Neuronal stem cell (in vitro differentiated cells): ENCODE measurements around the gene TJAP1.
"Not testable (repeated sequence)": the region's sequence is repeated elsewhere in the genome, so short reads cannot be mapped to it uniquely, and the experiment has no call there.

Source experiments
- DNase-seq: peaks from one replicate; pipeline ENCODE4 v3.0.0-alpha.2; 2013; ENCODE audit warnings: low spot score
- H2AFZ ChIP-seq: one replicate; pipeline ENCODE4 v1.6.1; 2013; ENCODE audit warnings: mild to moderate bottlenecking, low read length, inconsistent platforms
- H2AK5ac ChIP-seq: 2 replicates; pipeline ENCODE4 v1.6.1; 2013; ENCODE audit warnings: low read depth, mild to moderate bottlenecking, inconsistent platforms, low read length, moderate library complexity, mixed read lengths
- H2BK120ac ChIP-seq: 2 replicates; pipeline ENCODE4 v1.6.1; 2013; ENCODE audit warnings: low read depth, mild to moderate bottlenecking, inconsistent platforms, low read length, moderate library complexity, mixed read lengths
- H2BK12ac ChIP-seq: one replicate; pipeline ENCODE4 v1.6.1; 2013; ENCODE audit warnings: low read length, inconsistent platforms
- H2BK15ac ChIP-seq: 2 replicates; pipeline ENCODE4 v1.6.1; 2013; ENCODE audit warnings: mild to moderate bottlenecking, low read length, inconsistent platforms, mixed read lengths
- H2BK5ac ChIP-seq: one replicate; pipeline ENCODE4 v1.6.1; 2013; ENCODE audit warnings: inconsistent platforms, mild to moderate bottlenecking, low read length, moderate library complexity
- H3K14ac ChIP-seq: one replicate; pipeline ENCODE4 v1.6.1; 2013; ENCODE audit warnings: low read length, inconsistent platforms
- H3K18ac ChIP-seq: 2 replicates; pipeline ENCODE4 v1.6.1; 2013; ENCODE audit warnings: low read length, inconsistent platforms
- H3K23ac ChIP-seq: 2 replicates; pipeline ENCODE4 v1.6.1; 2013; ENCODE audit warnings: low read depth, mild to moderate bottlenecking, mixed read lengths, low read length, inconsistent platforms; ENCODE audit not compliant: poor library complexity
- H3K27ac ChIP-seq: replicated peaks from 3 replicates; pipeline ENCODE4 v1.5.1; 2013; ENCODE audit warnings: low read length, inconsistent platforms
- H3K27me3 ChIP-seq, 3 experiments: 2 replicates each; pipeline ENCODE4 v1.6.1; 2013; ENCODE audit warnings: low read length in 3 of 3, mild to moderate bottlenecking in 2 of 3, inconsistent platforms in 1 of 3, low read depth in 1 of 3, mixed read lengths in 1 of 3, moderate library complexity in 1 of 3; ENCODE audit not compliant: control insufficient read depth in 3 of 3, insufficient read depth in 3 of 3
- H3K36me3 ChIP-seq, 2 donors: replicated peaks in 1 of 2; 2 replicates each; pipeline ENCODE4 v1.6.1; 2013; ENCODE audit warnings: low read length in 2 of 2; ENCODE audit not compliant: control insufficient read depth in 2 of 2, insufficient read depth in 2 of 2
- H3K4ac ChIP-seq: 2 replicates; pipeline ENCODE4 v1.6.1; 2013; ENCODE audit warnings: inconsistent platforms, mild to moderate bottlenecking, low read length, moderate library complexity
- H3K4me1 ChIP-seq, 2 donors: 1 replicate in 1 of 2; 2 replicates in 1 of 2; pipeline ENCODE4 v1.6.1; 2013; ENCODE audit warnings: low read length in 2 of 2, low read depth in 1 of 2; ENCODE audit not compliant: control insufficient read depth in 2 of 2, insufficient read depth in 1 of 2
- H3K4me2 ChIP-seq: one replicate; pipeline ENCODE4 v1.6.1; 2013; ENCODE audit warnings: mild to moderate bottlenecking, low read length, inconsistent platforms; ENCODE audit not compliant: insufficient read depth, poor library complexity, severe bottlenecking
- H3K4me3 ChIP-seq, 2 donors: 2 replicates each; pipeline ENCODE4 v1.5.1; 2013; ENCODE audit warnings: low read length in 2 of 2, mild to moderate bottlenecking in 2 of 2, inconsistent platforms in 1 of 2, moderate library complexity in 1 of 2
- H3K79me1 ChIP-seq: one replicate; pipeline ENCODE4 v1.6.1; 2013; ENCODE audit warnings: low read depth, mild to moderate bottlenecking, inconsistent platforms, low read length, moderate library complexity
- H3K9ac ChIP-seq: one replicate; pipeline ENCODE4 v1.6.1; 2013; ENCODE audit warnings: mild to moderate bottlenecking, low read depth, low read length, inconsistent platforms; ENCODE audit not compliant: poor library complexity
- H3K9me3 ChIP-seq, 2 donors: replicated peaks in 1 of 2; 2 replicates each; pipeline versions ENCODE3 to v1.6.1; 2013; ENCODE audit warnings: low read length in 2 of 2, mild to moderate bottlenecking in 2 of 2, inconsistent platforms in 1 of 2, low read depth in 1 of 2, mixed read lengths in 1 of 2, moderate library complexity in 1 of 2; ENCODE audit not compliant: control insufficient read depth in 2 of 2, insufficient read depth in 1 of 2
- H4K8ac ChIP-seq: one replicate; pipeline ENCODE4 v1.6.1; 2013; ENCODE audit warnings: low read depth, mild to moderate bottlenecking, inconsistent platforms, low read length, moderate library complexity
- H4K91ac ChIP-seq: one replicate; pipeline ENCODE4 v1.6.1; 2013; ENCODE audit warnings: low read length, low read depth, mild to moderate bottlenecking, inconsistent platforms; ENCODE audit not compliant: poor library complexity
- WGBS, 2 donors: extraction: QIAGEN DNeasy Blood & Tissue Kit; methylation state at CpG; one replicate each; pipeline ENCODE4 v1.1.7; 2013; ENCODE audit warnings: missing lambda C conversion rate in 2 of 2, mixed read lengths in 1 of 2; ENCODE audit not compliant: insufficient read length in 2 of 2, insufficient replicate concordance in 1 of 2; ENCODE audit errors: extremely low coverage in 2 of 2; 5-methylcytosine and 5-hydroxymethylcytosine counted together

TJAP1 gene

DNA sequence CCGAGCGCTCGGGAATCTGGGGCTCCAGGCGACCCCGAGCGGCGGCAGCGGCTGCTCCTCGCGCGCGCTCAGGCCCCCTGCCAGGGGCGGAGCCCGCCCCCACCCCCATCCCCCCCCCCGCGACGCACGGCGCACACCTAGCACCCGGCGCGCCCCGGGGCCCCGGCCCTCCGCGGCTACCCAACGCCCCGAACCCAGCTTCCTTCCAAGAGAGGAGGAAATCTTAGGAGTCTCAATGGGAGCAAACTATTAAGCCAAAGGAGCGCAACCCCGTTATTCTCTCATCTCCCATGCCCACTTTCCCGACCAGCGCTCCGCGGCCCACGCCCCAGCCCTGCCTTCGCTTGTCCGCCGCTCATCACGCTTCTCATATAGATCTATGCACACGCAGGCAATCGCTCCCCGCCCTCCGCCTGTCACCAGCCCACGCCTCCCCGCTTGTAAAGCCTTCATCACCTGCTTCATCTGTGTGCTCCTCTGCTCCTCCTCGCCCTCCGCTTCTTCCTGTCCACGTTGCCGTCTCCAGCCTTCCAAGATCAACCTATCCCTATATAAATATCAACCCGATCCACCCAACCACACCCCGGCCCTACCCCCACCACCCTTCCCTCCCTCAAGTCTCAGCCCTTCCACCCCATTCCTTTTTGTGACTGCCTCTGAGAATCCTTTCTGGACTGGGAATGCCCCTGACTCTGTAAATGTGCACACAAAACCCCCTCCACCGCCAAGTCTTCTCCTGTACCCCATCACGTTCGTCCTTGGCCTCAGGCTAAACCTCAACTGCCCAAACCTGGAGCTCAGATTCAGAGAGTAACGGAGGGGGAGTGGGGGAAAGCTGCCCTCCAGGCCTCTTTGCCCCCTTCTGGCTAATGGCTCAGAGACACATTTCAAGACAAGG is 21.6 kb upstream of the TJAP1 start, which contains the start of gene DLK2:
Gene DLK2 (minus strand): TSS at position 18 of the 898 bp plus-strand sequence. CDS start 723 bp downstream, outside the sequence.
- peaks cover 0 to 4% of the 10 kb centered on the region in 2 donors for H3K4me1 ChIP-seq
- no peak within 1 kb of the TSS for H2BK120ac ChIP-seq
- peak within 1 kb of the TSS; percentile 55 to 81 for H3K4me3 ChIP-seq
- H3K27ac ChIP-seq, result no peak within 1 kb of the TSS
- no peaks in the 10 kb centered on the region for H3K79me1 ChIP-seq
- H3K14ac ChIP-seq, result peak within 1 kb of the TSS; percentile 94
- no peak within 1 kb of the TSS for H3K4ac ChIP-seq
- peaks cover 2 to 20% (median 18%) of the 10 kb centered on the region in 3 experiments for H3K27me3 ChIP-seq
- peak within 1 kb of the TSS; percentile 94 for H3K9ac ChIP-seq
- no peak within 1 kb of the TSS for H2BK5ac ChIP-seq
- no peak within 1 kb of the TSS for H4K91ac ChIP-seq
- peak within 1 kb of the TSS; percentile 96 for H3K23ac ChIP-seq
- WGBS, 2 donors, result no CpG with 5 or more reads among the region's 55 CpGs
- no peaks in the 10 kb centered on the region for H3K9me3 ChIP-seq
- H2AFZ ChIP-seq, result peak within 1 kb of the TSS; percentile 94
- H4K8ac ChIP-seq, result no peak within 1 kb of the TSS
- peak within 1 kb of the TSS; percentile 100 for H3K4me2 ChIP-seq
- no peak within 1 kb of the TSS for H2AK5ac ChIP-seq
- DNase-seq, result no peak
- H2BK12ac ChIP-seq, result no peak within 1 kb of the TSS
- peak within 1 kb of the TSS; percentile 83 for H3K18ac ChIP-seq
- peaks cover 8 to 20% of the 10 kb centered on the region in 2 donors for H3K36me3 ChIP-seq
- no peak within 1 kb of the TSS for H2BK15ac ChIP-seq

DNA sequence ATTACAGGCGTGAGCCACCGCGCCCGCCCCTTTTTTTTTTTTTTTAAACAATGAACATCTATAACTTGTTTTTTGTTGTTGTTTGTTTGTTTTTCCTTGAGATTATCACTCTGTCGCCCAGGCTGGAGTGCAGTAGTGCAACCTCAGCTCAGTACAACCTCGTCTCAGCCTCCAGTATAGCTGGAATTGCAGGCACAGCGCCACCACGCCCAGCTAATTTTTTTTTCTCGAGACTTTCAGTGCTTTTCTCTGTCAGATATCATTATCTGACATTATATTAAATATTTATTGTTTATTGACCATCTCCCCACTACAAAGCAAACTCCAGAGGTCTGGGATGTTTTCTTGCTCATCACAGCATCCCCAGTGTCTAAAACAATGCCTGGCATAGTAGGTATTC is 19.7 kb upstream of the TJAP1 start:
- Histone ChIP-seq H2BK120ac (no peak overlapping the region), H3K36me3 (peaks cover 4 to 6% of the 10 kb centered on the region in 2 donors), H3K4me3 (no peak overlapping the region), H2BK12ac (no peak overlapping the region), H2AFZ (no peak overlapping the region), H2BK15ac (no peak overlapping the region), H3K79me1 (no peaks in the 10 kb centered on the region), H3K18ac (no peak overlapping the region), H3K27ac (no peak overlapping the region), H2AK5ac (no peak overlapping the region), H3K14ac (no peak overlapping the region), H3K27me3 (peaks cover 2 to 20% (median 20%) of the 10 kb centered on the region in 3 experiments), H3K4ac (no peak overlapping the region), H3K9ac (no peak overlapping the region), H4K91ac (no peak overlapping the region), H4K8ac (no peak overlapping the region), H3K9me3 (no peaks in the 10 kb centered on the region), H2BK5ac (no peak overlapping the region), H3K4me1 (peaks cover 0 to 4% of the 10 kb centered on the region in 2 donors), H3K4me2 (no peak overlapping the region), H3K23ac (no peak overlapping the region)
- WGBS, 2 donors, result no CpG with 5 or more reads among the region's 9 CpGs
- DNase-seq, result no peak

DNA sequence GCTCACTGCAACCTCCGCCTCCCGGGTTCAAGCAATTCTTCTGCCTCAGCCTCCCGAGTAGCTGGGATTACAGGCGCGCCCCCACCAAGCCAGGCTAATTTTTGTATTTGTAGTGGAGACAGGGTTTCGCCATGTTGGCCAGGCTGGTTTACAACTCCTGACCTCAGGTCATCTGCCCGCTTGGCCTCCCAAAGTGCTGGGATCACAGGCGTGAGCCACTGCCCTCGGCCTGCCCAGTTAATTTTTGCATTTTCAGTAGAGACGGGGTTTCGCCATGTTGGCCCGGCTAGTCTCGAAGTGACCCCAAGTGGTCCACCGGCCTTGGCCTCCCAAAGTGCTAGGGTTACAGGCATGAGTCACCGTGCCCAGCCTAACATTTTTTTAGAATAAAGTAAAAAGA is 19.2 kb upstream of the TJAP1 start:
- H2AFZ ChIP-seq, H3K4me2 ChIP-seq, H2BK120ac ChIP-seq, H3K36me3 ChIP-seq, H3K23ac ChIP-seq, H3K79me1 ChIP-seq, H2BK12ac ChIP-seq, H3K4me1 ChIP-seq, H3K4ac ChIP-seq, H2AK5ac ChIP-seq, H2BK15ac ChIP-seq, DNase-seq, H3K4me3 ChIP-seq, H3K27ac ChIP-seq, H4K91ac ChIP-seq, H3K18ac ChIP-seq, H3K9ac ChIP-seq, H4K8ac ChIP-seq, H3K14ac ChIP-seq, H2BK5ac ChIP-seq, H3K9me3 ChIP-seq: not testable (repeated sequence)
- peaks cover 2 to 25% (median 20%) of the 10 kb centered on the region in 3 experiments for H3K27me3 ChIP-seq
- no CpG with 5 or more reads among the region's 15 CpGs for WGBS, 2 donors

DNA sequence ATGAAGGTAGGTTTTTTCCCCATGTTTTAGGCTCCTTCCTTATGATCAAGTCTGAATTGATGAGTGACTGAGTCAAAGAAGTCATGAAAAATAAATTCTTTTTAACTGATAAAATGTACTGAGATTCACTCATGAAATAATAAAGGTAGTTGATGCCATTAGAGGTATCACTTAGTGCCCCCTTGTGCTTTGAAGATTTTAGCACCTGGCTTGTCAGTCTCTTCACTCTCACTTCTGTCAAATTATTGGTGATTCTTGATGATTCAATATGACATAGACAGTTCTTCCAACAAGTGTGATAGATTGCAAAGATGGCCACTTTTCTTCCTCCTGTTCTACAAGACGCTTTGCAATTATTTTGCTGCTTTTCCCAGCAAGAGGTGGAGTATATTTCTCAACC is 17.8 kb upstream of the TJAP1 start:
- Histone ChIP-seq H3K14ac (no peak overlapping the region), H2BK15ac (no peak overlapping the region), H3K23ac (no peak overlapping the region), H4K91ac (no peak overlapping the region), H3K4me2 (no peak overlapping the region), H2BK5ac (no peak overlapping the region), H3K9ac (no peak overlapping the region), H2BK120ac (no peak overlapping the region), H2AFZ (no peak overlapping the region), H3K27me3 (peaks cover 2 to 29% (median 20%) of the 10 kb centered on the region in 3 experiments), H3K4me3 (no peak overlapping the region), H2AK5ac (no peak overlapping the region), H3K4ac (no peak overlapping the region), H3K18ac (no peak overlapping the region), H4K8ac (no peak overlapping the region), H3K36me3 (no peaks in the 10 kb centered on the region), H3K27ac (no peak overlapping the region), H2BK12ac (no peak overlapping the region), H3K9me3 (no peaks in the 10 kb centered on the region), H3K4me1 (peaks cover 0 to 4% of the 10 kb centered on the region in 2 donors), H3K79me1 (no peaks in the 10 kb centered on the region)
- no peak for DNase-seq
- WGBS, 2 donors, result no CpG with 5 or more reads among the region's 1 CpG
